ENCODE data around the gene STXBP6. TPM values are rescaled to one million over a fixed set of nuclear protein-coding genes. Genes with fewer than 3 reads are reported as not detected.

The STXBP6 gene
- total RNA-seq, 1 donor from 2014 or later, result 17.7 TPM

DNA sequence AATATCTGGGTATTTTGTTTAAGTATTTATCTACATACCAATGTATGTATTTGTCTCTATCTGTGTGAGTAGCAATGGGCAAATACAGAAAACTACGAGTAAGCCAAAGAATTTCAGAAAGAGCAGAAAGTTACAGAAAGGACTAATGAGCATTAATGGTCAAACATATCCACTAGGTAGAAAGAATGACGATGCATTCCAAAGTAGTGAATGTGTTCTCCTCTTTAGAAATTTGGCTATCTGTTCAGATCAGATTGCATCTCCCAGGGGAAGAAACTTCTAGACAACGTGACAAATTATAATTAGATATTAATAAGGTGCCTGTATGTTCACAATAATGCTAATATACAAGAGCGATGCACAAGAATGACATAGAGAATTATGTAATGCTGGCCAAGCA, 221.5 kb downstream of the STXBP6 start:
- Histone ChIP-seq H3K27me3 (ENCODE audit: control insufficient read depth in 3 of 3, insufficient read depth in 3 of 3, low read length in 3 of 3) (no peaks in the 10 kb centered on the region), H3K9me3 (ENCODE audit: control insufficient read depth in 3 of 3, low read length in 3 of 3) (no peaks in the 10 kb centered on the region), H3K4me1 (ENCODE audit: control insufficient read depth in 3 of 3, insufficient read depth in 3 of 3, low read length in 3 of 3) (no peaks in the 10 kb centered on the region), H3K9ac (ENCODE audit: low read depth in 1 of 3, low read length in 3 of 3) (no peak overlapping the region), H3K36me3 (ENCODE audit: control insufficient read depth in 3 of 3, insufficient read depth in 3 of 3, low read length in 3 of 3) (no peaks in the 10 kb centered on the region), H3K4me3 (ENCODE audit: low read length in 3 of 3) (no peak overlapping the region), H3K27ac (ENCODE audit: low read depth, low read length) (no peak overlapping the region)

DNA sequence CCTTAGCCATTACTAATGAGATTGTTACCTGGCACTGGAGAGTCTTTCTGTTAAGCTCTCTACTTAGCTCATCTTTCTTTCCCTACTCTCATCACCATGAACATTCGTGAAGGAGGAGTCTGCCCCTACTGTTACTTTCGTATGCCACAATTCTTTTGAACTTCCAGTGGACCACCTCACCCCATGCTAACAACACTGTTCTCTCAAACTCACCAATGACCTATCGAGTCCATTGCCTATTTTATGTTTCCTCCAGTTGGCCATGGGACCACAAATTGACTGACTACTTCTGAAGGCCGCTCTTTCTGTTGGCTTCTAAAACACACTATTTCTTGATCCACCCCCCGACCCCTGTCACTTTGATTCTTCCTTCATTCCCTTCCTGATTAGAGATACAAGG, 223.6 kb downstream of the STXBP6 start:
- Histone ChIP-seq H3K27me3 (ENCODE audit: control insufficient read depth in 3 of 3, insufficient read depth in 3 of 3, low read length in 3 of 3) (no peaks in the 10 kb centered on the region), H3K9me3 (ENCODE audit: control insufficient read depth in 3 of 3, low read length in 3 of 3) (no peaks in the 10 kb centered on the region), H3K27ac (ENCODE audit: low read depth, low read length) (no peak overlapping the region), H3K9ac (ENCODE audit: low read depth in 1 of 3, low read length in 3 of 3) (no peak overlapping the region), H3K4me1 (ENCODE audit: control insufficient read depth in 3 of 3, insufficient read depth in 3 of 3, low read length in 3 of 3) (no peaks in the 10 kb centered on the region), H3K4me3 (ENCODE audit: low read length in 3 of 3) (no peak overlapping the region), H3K36me3 (ENCODE audit: control insufficient read depth in 3 of 3, insufficient read depth in 3 of 3, low read length in 3 of 3) (no peaks in the 10 kb centered on the region)

- H3K9me3 ChIP-seq (ENCODE audit: control insufficient read depth in 3 of 3, low read length in 3 of 3), result no peaks in the 10 kb centered on the region
- H3K27me3 ChIP-seq (ENCODE audit: control insufficient read depth in 3 of 3, insufficient read depth in 3 of 3, low read length in 3 of 3), result no peaks in the 10 kb centered on the region
- H3K27ac ChIP-seq (ENCODE audit: low read depth, low read length), result no peak overlapping the region
- H3K36me3 ChIP-seq (ENCODE audit: control insufficient read depth in 3 of 3, insufficient read depth in 3 of 3, low read length in 3 of 3), result no peaks in the 10 kb centered on the region
- no peak overlapping the region for H3K9ac ChIP-seq (ENCODE audit: low read depth in 1 of 3, low read length in 3 of 3)
- H3K4me3 ChIP-seq (ENCODE audit: low read length in 3 of 3), result no peak overlapping the region
- peaks cover 0 to 7% (median 2%) of the 10 kb centered on the region in 3 donors for H3K4me1 ChIP-seq (ENCODE audit: control insufficient read depth in 3 of 3, insufficient read depth in 3 of 3, low read length in 3 of 3)
These were observed 229.3 kb downstream of the STXBP6 start for GRCh38 chr14:24820616-24821015.

DNA sequence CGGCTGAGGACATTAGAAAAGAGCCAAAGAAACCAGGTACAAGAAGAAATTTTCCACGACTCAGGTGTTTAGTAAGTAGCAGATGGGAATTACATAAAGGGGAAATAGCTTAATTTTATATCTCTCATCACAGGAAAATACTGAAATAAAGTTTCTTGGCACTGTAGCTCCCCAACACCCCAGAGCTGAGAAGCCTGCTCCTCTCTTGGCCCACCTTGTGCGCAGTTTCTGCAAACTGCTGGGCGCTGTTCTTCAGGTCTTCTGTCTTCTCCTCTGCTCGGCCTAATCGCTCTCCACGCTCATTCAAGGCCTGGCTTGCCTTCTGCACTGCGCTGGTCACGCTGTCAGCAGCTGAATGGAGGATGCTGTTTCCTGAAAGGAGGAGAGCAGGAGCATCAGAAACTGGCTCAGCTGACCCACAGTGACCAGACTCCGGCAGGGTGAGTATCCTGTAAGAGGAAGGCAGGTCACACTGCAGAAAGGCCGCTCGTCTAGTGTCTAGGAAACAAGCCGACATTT, 231.1 kb downstream of the STXBP6 start:
- Histone ChIP-seq H3K9ac (ENCODE audit: low read depth in 1 of 3, low read length in 3 of 3) (no peak overlapping the region), H3K4me3 (ENCODE audit: low read length in 3 of 3) (no peak overlapping the region), H3K9me3 (ENCODE audit: control insufficient read depth in 3 of 3, low read length in 3 of 3) (no peaks in the 10 kb centered on the region), H3K36me3 (ENCODE audit: control insufficient read depth in 3 of 3, insufficient read depth in 3 of 3, low read length in 3 of 3) (no peaks in the 10 kb centered on the region), H3K4me1 (ENCODE audit: control insufficient read depth in 3 of 3, insufficient read depth in 3 of 3, low read length in 3 of 3) (peaks cover 0 to 7% (median 2%) of the 10 kb centered on the region in 3 donors), H3K27ac (ENCODE audit: low read depth, low read length) (no peak overlapping the region), H3K27me3 (ENCODE audit: control insufficient read depth in 3 of 3, insufficient read depth in 3 of 3, low read length in 3 of 3) (no peaks in the 10 kb centered on the region)

DNA sequence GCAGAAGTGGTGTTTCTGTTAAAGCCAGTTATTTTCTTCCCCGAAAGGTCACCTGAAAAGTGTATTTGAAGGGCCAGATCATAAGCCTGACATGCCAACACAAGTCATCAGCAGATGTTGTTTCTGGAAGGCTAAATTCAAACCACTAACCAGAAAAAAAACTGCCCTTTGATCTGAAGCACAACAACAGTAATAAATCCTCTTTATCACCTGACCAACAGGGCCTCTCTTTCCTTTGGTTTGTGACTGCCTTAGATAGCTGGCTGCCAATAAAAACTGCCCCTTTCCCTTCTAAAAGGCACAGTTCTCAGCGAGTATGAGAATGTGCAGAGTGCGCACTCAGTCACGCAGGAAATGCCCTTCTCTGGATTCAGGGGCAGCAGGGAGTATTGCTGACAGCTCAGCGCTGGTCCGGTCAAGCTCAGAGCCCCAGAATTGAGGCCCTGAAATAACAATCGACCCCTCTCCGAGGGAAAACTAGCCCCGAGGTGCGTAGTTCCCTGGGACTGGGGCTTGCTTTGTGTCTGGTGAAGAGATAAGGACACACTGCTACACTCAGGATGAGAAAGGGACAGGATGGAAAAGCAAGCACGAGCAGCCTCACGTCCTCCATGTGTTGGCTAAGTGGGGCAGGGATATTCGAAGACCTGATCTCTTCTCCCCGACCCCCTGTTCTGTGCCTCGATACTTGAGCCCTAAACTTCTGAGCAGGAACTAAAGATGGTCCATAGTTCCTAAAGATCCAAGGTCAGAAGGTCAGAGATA, 231.7 kb downstream of the STXBP6 start:
- H3K9me3 ChIP-seq (ENCODE audit: control insufficient read depth in 3 of 3, low read length in 3 of 3), result no peaks in the 10 kb centered on the region
- no peaks in the 10 kb centered on the region for H3K36me3 ChIP-seq (ENCODE audit: control insufficient read depth in 3 of 3, insufficient read depth in 3 of 3, low read length in 3 of 3)
- H3K27me3 ChIP-seq (ENCODE audit: control insufficient read depth in 3 of 3, insufficient read depth in 3 of 3, low read length in 3 of 3), result no peaks in the 10 kb centered on the region
- H3K9ac ChIP-seq (ENCODE audit: low read depth in 1 of 3, low read length in 3 of 3), result no peak overlapping the region
- no peak overlapping the region for H3K4me3 ChIP-seq (ENCODE audit: low read length in 3 of 3)
- peaks cover 0 to 7% (median 2%) of the 10 kb centered on the region in 3 donors for H3K4me1 ChIP-seq (ENCODE audit: control insufficient read depth in 3 of 3, insufficient read depth in 3 of 3, low read length in 3 of 3)
- H3K27ac ChIP-seq (ENCODE audit: low read depth, low read length), result no peak overlapping the region

DNA sequence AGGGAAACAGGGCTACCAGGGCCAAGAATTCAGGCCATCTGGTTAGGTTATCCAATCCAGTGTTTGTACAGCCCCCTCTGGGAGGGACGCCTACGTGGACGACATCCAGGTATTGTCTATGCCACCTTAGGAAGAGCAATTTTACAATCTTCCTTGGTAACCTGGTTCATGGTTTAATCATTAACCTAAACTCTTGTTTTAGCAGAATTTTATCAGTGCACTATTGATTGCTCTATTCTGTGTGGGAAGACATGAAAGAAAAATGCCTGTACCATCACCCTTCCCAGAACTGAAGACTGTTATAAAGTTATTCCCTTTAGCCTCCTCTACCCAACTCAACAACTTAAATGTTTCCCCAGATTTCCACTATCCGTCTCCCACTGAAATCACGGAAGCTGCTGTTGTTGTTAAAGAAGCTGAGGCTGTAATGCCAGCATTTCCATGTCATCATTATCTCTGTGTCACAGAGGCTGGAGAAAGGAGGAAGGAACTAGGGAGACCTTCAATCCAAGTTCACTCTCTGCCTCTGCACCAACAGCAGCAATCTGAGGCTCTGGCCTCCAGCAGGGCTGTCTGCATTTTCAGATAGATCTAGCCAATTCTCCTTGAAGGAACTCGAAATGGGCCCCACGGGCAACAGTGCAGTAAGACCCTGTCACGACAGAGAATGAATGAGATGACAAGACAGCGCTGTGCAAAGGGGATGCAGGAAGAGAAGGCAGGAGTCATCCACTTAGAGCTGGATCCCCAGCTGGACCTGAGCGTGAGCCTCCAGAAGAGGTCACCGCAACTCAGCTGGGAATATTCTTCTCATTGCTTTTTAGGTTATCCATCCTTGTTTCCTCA, 232.5 kb downstream of the STXBP6 start:
- peaks cover 0 to 7% (median 2%) of the 10 kb centered on the region in 3 donors for H3K4me1 ChIP-seq (ENCODE audit: control insufficient read depth in 3 of 3, insufficient read depth in 3 of 3, low read length in 3 of 3)
- H3K4me3 ChIP-seq (ENCODE audit: low read length in 3 of 3), result no peak overlapping the region
- H3K27me3 ChIP-seq (ENCODE audit: control insufficient read depth in 3 of 3, insufficient read depth in 3 of 3, low read length in 3 of 3), result no peaks in the 10 kb centered on the region
- no peak overlapping the region for H3K9ac ChIP-seq (ENCODE audit: low read depth in 1 of 3, low read length in 3 of 3)
- no peaks in the 10 kb centered on the region for H3K9me3 ChIP-seq (ENCODE audit: control insufficient read depth in 3 of 3, low read length in 3 of 3)
- H3K27ac ChIP-seq (ENCODE audit: low read depth, low read length), result no peak overlapping the region
- H3K36me3 ChIP-seq (ENCODE audit: control insufficient read depth in 3 of 3, insufficient read depth in 3 of 3, low read length in 3 of 3), result no peaks in the 10 kb centered on the region

DNA sequence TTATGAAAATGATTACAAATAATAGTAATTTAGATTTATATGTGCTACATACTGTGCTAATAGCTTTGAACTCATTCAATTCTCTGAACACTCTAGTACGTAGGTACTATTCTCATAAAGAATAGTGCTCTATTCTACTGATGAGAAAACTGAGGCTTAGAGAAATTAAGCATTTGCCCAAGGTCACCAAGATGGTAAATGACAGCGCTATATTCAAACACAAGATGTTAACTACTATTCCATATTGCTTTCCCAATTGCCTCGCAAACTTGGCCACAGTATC, 233.1 kb downstream of the STXBP6 start:
- H3K4me1 ChIP-seq (ENCODE audit: control insufficient read depth in 3 of 3, insufficient read depth in 3 of 3, low read length in 3 of 3), result peaks cover 0 to 7% (median 2%) of the 10 kb centered on the region in 3 donors
- no peak overlapping the region for H3K27ac ChIP-seq (ENCODE audit: low read depth, low read length)
- no peaks in the 10 kb centered on the region for H3K27me3 ChIP-seq (ENCODE audit: control insufficient read depth in 3 of 3, insufficient read depth in 3 of 3, low read length in 3 of 3)
- no peaks in the 10 kb centered on the region for H3K36me3 ChIP-seq (ENCODE audit: control insufficient read depth in 3 of 3, insufficient read depth in 3 of 3, low read length in 3 of 3)
- no peak overlapping the region for H3K4me3 ChIP-seq (ENCODE audit: low read length in 3 of 3)
- no peak overlapping the region for H3K9ac ChIP-seq (ENCODE audit: low read depth in 1 of 3, low read length in 3 of 3)
- H3K9me3 ChIP-seq (ENCODE audit: control insufficient read depth in 3 of 3, low read length in 3 of 3), result no peaks in the 10 kb centered on the region

- H3K27ac ChIP-seq (ENCODE audit: low read depth, low read length), result no peak overlapping the region
- H3K9ac ChIP-seq (ENCODE audit: low read depth in 1 of 3, low read length in 3 of 3), result no peak overlapping the region
- H3K9me3 ChIP-seq (ENCODE audit: control insufficient read depth in 3 of 3, low read length in 3 of 3), result no peaks in the 10 kb centered on the region
- no peak overlapping the region for H3K4me3 ChIP-seq (ENCODE audit: low read length in 3 of 3)
- no peaks in the 10 kb centered on the region for H3K27me3 ChIP-seq (ENCODE audit: control insufficient read depth in 3 of 3, insufficient read depth in 3 of 3, low read length in 3 of 3)
- H3K4me1 ChIP-seq (ENCODE audit: control insufficient read depth in 3 of 3, insufficient read depth in 3 of 3, low read length in 3 of 3), result peaks cover 0 to 7% (median 2%) of the 10 kb centered on the region in 3 donors
- no peaks in the 10 kb centered on the region for H3K36me3 ChIP-seq (ENCODE audit: control insufficient read depth in 3 of 3, insufficient read depth in 3 of 3, low read length in 3 of 3)
These were observed 233.7 kb downstream of the STXBP6 start for GRCh38 chr14:24816011-24816928.

DNA sequence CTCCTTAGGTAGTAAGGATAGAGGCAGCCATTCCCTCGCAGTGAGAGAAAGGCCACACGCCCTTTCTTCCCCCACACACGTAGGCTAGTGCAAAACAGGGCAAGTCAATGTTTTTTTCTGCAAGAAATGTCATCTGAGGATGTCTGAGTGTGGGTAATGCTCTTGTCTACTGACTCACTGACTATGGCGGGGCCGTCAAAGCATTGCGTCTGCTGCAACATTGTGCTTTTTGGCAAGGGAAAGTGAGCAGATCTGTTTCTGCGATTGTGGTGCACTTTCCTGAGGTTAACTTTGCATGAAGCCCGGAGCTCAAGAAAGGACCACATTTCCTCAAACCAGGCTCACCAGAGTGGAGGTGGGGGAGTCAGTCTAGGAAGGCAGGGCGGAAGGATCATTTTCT, 234.4 kb downstream of the STXBP6 start:
- Histone ChIP-seq H3K4me3 (ENCODE audit: low read length in 3 of 3) (no peak overlapping the region), H3K4me1 (ENCODE audit: control insufficient read depth in 3 of 3, insufficient read depth in 3 of 3, low read length in 3 of 3) (peaks cover 0 to 7% (median 2%) of the 10 kb centered on the region in 3 donors), H3K36me3 (ENCODE audit: control insufficient read depth in 3 of 3, insufficient read depth in 3 of 3, low read length in 3 of 3) (no peaks in the 10 kb centered on the region), H3K9ac (ENCODE audit: low read depth in 1 of 3, low read length in 3 of 3) (no peak overlapping the region), H3K27me3 (ENCODE audit: control insufficient read depth in 3 of 3, insufficient read depth in 3 of 3, low read length in 3 of 3) (no peaks in the 10 kb centered on the region), H3K27ac (ENCODE audit: low read depth, low read length) (no peak overlapping the region), H3K9me3 (ENCODE audit: control insufficient read depth in 3 of 3, low read length in 3 of 3) (no peaks in the 10 kb centered on the region)

All from skeletal muscle tissue (tissue), 4 donors.